ENCODE results near the gene CXCL6. TPM values are rescaled to one million over a fixed set of nuclear protein-coding genes. Genes with fewer than 3 reads are reported as not detected.

CXCL6 gene
- polyA plus RNA-seq, 3 donors = not detected

- intact Hi-C loops (cut with micrococcal nuclease) = no loop called here
- peaks cover 0 to 2% of the 10 kb centered on the region in 2 donors for H3K36me3 Mint-ChIP-seq
- H4K20me1 ChIP-seq (ENCODE audit: insufficient read depth, low read length) = no peaks in the 10 kb centered on the region
These were observed 13.5 kb upstream of the CXCL6 start for GRCh38 chr4:73822812-73823504.

GRCh38 chr4:73823760-73824159, 12.7 kb upstream of the CXCL6 start:
- H3K4me3 ChIP-seq (replicated peaks in 1 of 3; ENCODE audit: low read depth in 2 of 3, low read length in 3 of 3) = no peak overlapping the region
- H3K79me2 ChIP-seq (ENCODE audit: insufficient read depth, low read length) = no peaks in the 10 kb centered on the region
- no peak for DNase-seq
- H3K27me3 Mint-ChIP-seq (ENCODE audit: low read depth in 3 of 3) = no peaks in the 10 kb centered on the region
- H3K4me2 ChIP-seq (replicated peaks; ENCODE audit: extremely low read depth, low read length, poor library complexity, severe bottlenecking) = no peak overlapping the region
- H3K36me3 Mint-ChIP-seq = peaks cover 0 to 2% of the 10 kb centered on the region in 2 donors
- no peaks in the 10 kb centered on the region for H3K27me3 ChIP-seq (ENCODE audit: control insufficient read depth in 2 of 2, insufficient read depth in 2 of 2, low read length in 2 of 2)
- peaks cover 25% of the 10 kb centered on the region for H3K4me1 Mint-ChIP-seq
- H3K9me3 Mint-ChIP-seq = peaks cover 0 to 15% (median 4%) of the 10 kb centered on the region in 7 donors
- H3K27ac Mint-ChIP-seq = peak overlapping the region in 2 of 7 donors; percentile 24 to 61
- no peak overlapping the region for H2AFZ ChIP-seq (ENCODE audit: insufficient read depth, low read depth, low read length, poor library complexity, severe bottlenecking)
- H3K9ac ChIP-seq (ENCODE audit: insufficient read depth, low read length, poor library complexity, severe bottlenecking) = no peak overlapping the region
- TF ChIP-seq, protein P1, sequence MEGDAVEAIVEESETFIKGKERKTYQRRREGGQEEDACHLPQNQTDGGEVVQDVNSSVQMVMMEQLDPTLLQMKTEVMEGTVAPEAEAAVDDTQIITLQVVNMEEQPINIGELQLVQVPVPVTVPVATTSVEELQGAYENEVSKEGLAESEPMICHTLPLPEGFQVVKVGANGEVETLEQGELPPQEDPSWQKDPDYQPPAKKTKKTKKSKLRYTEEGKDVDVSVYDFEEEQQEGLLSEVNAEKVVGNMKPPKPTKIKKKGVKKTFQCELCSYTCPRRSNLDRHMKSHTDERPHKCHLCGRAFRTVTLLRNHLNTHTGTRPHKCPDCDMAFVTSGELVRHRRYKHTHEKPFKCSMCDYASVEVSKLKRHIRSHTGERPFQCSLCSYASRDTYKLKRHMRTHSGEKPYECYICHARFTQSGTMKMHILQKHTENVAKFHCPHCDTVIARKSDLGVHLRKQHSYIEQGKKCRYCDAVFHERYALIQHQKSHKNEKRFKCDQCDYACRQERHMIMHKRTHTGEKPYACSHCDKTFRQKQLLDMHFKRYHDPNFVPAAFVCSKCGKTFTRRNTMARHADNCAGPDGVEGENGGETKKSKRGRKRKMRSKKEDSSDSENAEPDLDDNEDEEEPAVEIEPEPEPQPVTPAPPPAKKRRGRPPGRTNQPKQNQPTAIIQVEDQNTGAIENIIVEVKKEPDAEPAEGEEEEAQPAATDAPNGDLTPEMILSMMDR (IDR thresholded peaks at IDR 0.05) = no peak
- H4K20me1 ChIP-seq (ENCODE audit: insufficient read depth, low read length) = no peaks in the 10 kb centered on the region
- no peak overlapping the region for H3K27ac ChIP-seq (ENCODE audit: low read depth in 1 of 2, low read length in 2 of 2)
- H3K4me3 Mint-ChIP-seq = no peak overlapping the region
- no peaks in the 10 kb centered on the region for H3K9me3 ChIP-seq (replicated peaks in 1 of 2; ENCODE audit: control insufficient read depth in 1 of 2, insufficient read depth in 1 of 2, low read length in 2 of 2)
- H3K4me1 ChIP-seq (ENCODE audit: control insufficient read depth in 1 of 2, insufficient read depth in 2 of 2, low read length in 2 of 2) = peaks cover 7 to 15% of the 10 kb centered on the region in 2 donors
- H3K36me3 ChIP-seq (replicated peaks in 1 of 2; ENCODE audit: control insufficient read depth in 1 of 2, insufficient read depth in 2 of 2, low read length in 2 of 2) = no peaks in the 10 kb centered on the region
- intact Hi-C loops (cut with micrococcal nuclease) = no loop called here

More at GRCh38 chr4:73822812-73823504, 13.5 kb upstream of the CXCL6 start:
- H3K36me3 ChIP-seq (replicated peaks in 1 of 2; ENCODE audit: control insufficient read depth in 1 of 2, insufficient read depth in 2 of 2, low read length in 2 of 2) = no peaks in the 10 kb centered on the region
- no peak overlapping the region for H2AFZ ChIP-seq (ENCODE audit: insufficient read depth, low read depth, low read length, poor library complexity, severe bottlenecking)
- peaks cover 7 to 11% of the 10 kb centered on the region in 2 donors for H3K4me1 ChIP-seq (ENCODE audit: control insufficient read depth in 1 of 2, insufficient read depth in 2 of 2, low read length in 2 of 2)
- Mint-ChIP-seq H3K4me1 (peaks cover 24% of the 10 kb centered on the region), H3K4me3 (no peak overlapping the region), H3K27ac (peak overlapping the region in 5 of 7 donors; percentile 21 to 80 (median 70)), H3K27me3 (ENCODE audit: low read depth in 3 of 3) (no peaks in the 10 kb centered on the region), H3K9me3 (peaks cover 0 to 14% (median 4%) of the 10 kb centered on the region in 7 donors)
- no peak overlapping the region for H3K9ac ChIP-seq (ENCODE audit: insufficient read depth, low read length, poor library complexity, severe bottlenecking)
- peak overlapping the region in 1 of 2 donors; percentile 13 for H3K27ac ChIP-seq (ENCODE audit: low read depth in 1 of 2, low read length in 2 of 2)
- TF ChIP-seq, protein P1 (IDR thresholded peaks at IDR 0.05) = no peak
- peak; percentile 47 to 64 (median 50) for DNase-seq
- H3K9me3 ChIP-seq (replicated peaks in 1 of 2; ENCODE audit: control insufficient read depth in 1 of 2, insufficient read depth in 1 of 2, low read length in 2 of 2) = no peaks in the 10 kb centered on the region
- no peak overlapping the region for H3K4me2 ChIP-seq (replicated peaks; ENCODE audit: extremely low read depth, low read length, poor library complexity, severe bottlenecking)
- no peak overlapping the region for H3K4me3 ChIP-seq (replicated peaks in 1 of 3; ENCODE audit: low read depth in 2 of 3, low read length in 3 of 3)
- H3K27me3 ChIP-seq (ENCODE audit: control insufficient read depth in 2 of 2, insufficient read depth in 2 of 2, low read length in 2 of 2) = no peaks in the 10 kb centered on the region
- no peaks in the 10 kb centered on the region for H3K79me2 ChIP-seq (ENCODE audit: insufficient read depth, low read length)
